GM19395 (cell line): Measurements from ENCODE around the gene DIP2C.
"Not testable (repeated sequence)": the region's sequence is repeated elsewhere in the genome, so short reads cannot be mapped to it uniquely, and the experiment has no call there.

Experiments
- ATAC-seq: cut with Tn5 transposase; IDR thresholded peaks from one replicate; pipeline ENCODE4 v1.9.1; 2021; ENCODE audit warnings: mild to moderate bottlenecking, moderate library complexity; ENCODE audit not compliant: unreplicated experiment

Gene DIP2C

DNA sequence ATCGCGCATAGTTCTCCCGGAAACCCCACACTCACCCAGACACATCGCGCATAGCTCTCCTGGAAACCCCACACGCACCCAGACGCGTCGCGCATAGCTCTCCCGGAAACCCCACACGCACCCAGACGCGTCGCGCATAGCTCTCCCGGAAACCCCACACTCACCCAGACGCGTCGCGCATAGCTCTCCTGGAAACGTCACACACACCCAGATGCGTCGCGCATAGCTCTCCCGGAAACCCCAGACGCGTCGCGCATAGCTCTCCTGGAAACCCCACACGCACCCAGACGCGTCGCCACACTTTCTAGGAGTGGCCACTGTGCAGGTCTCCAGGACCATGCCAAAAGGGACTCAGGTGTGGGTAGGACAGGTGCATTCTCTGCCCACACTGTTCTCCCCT lies 341.7 kb downstream of the DIP2C start:
- ATAC-seq = not testable (repeated sequence)

DNA sequence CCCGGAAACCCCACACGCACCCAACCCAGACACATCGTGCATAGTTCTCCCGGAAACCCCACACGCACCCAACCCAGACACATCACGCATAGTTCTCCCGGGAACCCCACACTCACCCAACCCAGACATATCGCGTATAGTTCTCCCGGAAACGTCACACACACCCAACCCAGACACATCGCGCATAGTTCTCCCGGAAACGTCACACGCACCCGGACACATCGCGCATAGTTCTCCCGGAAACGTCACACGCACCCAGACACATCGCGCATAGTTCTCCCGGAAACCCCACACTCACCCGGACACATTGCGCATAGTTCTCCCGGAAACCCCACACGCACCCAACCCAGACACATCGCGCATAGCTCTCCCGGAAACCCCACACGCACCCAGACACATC lies 342.3 kb downstream of the DIP2C start:
- ATAC-seq = not testable (repeated sequence)

DNA sequence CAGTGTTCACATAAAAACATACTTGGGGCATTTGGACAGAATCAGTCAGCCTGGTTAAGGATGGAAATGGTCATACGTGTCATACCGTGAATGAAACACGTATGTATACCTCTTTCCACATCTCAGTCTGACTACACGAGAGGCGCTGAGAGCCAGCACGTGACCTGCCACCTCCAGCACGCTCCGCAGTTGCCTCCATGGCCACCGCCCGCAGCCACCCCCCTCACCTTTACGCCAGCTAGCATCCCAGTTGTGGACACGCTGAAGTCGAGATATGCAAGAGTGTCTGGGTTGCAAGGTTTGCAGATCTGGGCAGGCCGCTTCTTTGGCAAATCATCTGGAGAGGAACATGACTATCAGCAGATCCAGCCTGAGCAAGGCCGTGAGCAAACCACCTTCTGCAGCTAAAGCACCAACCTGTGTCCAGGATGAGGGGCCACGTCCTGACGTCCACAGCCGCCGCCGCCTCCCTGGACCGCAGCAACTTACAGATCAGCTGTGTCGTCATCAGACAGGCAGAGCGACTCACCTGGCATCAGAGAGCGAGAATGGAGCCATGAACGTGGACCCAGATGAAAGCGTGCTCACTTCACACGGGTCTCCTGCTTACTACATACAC lies 344.8 kb downstream of the DIP2C start:
- no peak for ATAC-seq

DNA sequence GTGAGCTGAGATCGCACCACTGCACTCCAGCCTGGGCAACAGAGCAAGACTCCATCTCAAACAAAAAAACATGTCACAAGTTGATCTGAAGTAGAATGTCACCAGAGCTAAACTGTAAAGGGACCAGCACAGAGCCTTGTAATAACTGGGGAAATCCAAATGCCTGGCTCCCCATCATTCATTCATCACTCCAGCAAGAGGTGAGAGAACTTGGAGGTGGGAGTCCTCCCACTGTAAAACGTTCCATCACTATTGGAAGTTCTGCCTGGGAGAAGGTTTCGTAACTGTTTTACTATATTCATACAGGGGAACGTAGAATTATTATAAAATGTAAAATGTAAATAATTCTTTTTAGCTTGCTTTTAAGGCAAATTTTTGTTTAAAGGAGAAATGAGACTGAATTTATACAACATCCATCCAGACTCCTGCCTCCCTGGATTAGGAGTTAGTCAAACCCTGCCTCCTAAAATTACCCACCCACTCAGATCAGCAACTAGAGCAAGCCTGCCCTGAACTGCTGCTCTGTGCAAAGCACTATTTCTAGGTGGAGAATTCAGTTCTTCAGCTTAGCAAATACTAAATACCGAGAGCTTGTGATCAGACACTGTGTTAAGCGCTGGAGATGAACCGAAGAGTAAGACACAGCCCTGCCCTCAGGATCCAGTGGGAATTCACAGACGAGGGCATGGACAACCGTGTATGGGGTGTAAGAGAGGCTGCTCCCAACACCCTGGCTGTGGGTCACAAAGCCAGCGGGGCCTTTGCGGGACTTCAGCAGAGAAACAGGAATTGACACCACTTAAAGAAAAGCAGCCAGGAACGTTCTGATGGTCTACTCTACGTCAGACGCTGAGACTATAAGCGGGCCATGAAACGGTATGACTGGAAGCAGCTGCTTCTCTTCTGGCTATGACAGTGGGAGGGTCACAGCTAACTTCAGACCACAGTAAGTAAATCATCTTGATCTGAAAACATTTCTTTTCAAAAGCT lies 345.9 kb downstream of the DIP2C start:
- no peak for ATAC-seq

DNA sequence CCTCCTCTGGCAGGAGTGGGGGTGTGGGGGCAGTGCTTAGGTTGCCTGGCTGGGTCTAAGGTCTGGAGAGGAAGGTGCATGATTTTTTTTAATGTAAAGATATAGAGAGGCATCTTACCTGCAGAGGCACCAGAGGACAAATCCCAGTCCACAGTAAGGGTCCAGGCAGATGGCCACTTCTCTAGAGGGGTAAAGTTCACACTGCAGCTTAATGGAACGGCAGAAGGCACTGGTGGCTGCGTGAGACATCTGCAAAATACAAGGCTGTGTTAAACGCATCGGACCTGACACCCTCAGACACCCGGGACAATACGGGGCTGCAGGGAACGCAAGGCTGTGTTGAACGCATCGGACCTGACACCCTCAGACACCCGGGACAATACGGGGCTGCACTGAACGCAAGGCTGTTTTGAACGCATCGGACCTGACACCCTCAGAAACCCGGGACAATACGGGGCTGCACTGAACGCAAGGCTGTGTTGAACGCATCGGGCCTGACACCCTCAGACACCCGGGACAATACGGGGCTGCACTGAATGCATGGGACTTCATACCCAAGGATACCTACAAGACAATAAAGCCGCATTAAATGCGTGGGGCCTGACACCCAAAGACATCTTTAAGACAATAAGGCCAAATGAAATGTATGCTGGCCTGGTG lies 348.3 kb downstream of the DIP2C start:
- no peak for ATAC-seq

DNA sequence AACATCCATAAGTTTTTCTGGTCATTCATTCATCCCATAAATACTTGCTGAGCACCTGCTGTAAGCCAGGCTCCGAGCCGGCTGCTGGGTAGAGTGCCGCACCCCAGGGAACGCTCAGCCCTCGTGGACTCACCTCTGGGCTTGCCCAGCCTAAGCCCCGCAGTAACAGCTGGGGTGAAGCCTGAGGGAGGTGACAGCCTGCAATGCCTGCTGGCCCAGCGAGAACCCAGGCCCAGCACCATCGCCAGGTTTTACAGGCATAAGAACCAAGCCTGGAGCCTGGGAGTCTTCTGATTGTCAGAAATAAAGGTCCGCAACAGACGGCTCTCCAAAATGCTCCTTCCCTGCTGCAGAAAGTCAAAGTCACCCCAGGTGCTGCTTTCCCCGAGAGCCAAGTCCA lies 348.8 kb downstream of the DIP2C start:
- ATAC-seq = no peak

DNA sequence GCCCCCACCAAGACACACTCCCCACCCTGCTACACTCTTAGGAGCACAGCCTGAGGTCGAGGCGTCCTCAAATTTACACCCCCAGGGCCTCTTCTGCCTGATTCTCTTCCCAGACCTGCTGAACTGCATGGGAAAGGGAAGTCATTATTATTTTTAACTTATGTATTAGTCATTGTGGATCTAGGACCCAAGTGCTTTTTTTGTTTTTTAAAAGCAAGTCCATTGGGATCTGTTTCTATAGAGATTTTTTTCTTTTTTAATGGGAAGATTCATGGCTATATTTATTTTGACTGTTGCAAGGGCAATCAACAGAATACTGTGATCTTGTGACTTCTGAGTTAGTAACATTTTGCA lies 350.5 kb downstream of the DIP2C start:
- ATAC-seq = no peak

DNA sequence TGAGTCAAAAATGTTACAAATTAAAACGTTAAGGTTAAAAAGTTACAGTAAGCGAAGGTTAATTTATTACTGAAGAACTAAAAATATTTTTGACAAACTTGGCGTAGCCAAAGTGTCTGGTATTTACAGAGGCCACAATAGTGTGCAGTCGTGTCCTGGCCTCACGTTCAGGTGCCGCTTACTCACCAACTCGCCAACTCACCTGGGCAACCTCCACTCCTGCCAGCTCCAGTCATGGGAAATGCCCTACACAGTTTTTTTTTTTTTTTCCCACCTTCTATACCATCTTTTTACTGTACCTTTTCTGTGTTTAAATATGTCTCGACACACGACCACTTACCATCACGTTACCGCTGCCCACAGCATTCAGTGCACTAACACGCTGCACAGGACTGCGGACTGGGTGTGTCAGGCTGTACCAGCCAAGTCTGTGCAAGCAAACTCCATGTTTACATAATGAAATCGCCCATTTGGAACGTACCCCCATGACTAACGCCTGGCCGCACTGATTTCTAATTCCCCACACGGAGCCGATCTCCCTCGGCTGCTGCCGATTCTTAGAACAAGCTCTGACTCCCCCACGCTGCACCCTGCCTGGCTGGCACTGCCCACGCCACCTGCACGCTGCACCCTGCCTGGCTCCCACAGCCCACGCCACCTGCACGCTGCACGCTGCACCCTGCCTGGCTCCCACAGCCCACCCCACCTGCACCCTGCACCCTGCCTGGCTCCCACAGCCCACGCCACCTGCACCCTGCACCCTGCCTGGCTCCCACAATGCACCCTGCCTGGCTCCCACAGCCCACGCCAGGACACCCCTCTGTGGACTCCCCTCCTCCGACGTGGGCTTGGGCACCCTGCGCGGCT lies 351.1 kb downstream of the DIP2C start:
- ATAC-seq = no peak

DNA sequence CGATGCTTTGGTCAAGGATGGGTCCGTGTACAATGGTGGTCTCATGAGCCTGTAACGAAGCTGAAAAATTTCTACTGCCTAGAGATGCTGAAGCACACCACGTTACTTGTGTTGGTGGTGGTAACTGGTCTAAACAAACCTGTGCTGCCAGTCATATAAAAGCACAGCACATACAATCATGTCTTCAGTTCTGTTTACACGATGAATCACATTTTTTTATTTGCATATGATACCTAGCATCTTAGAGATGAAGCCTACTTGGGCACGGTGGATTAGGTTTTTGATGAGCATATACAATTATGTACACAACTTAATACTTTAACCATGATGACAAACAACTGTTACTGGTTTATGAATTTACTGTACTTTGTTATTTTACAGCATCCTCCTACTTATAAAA lies 353.2 kb downstream of the DIP2C start:
- ATAC-seq = no peak

DNA sequence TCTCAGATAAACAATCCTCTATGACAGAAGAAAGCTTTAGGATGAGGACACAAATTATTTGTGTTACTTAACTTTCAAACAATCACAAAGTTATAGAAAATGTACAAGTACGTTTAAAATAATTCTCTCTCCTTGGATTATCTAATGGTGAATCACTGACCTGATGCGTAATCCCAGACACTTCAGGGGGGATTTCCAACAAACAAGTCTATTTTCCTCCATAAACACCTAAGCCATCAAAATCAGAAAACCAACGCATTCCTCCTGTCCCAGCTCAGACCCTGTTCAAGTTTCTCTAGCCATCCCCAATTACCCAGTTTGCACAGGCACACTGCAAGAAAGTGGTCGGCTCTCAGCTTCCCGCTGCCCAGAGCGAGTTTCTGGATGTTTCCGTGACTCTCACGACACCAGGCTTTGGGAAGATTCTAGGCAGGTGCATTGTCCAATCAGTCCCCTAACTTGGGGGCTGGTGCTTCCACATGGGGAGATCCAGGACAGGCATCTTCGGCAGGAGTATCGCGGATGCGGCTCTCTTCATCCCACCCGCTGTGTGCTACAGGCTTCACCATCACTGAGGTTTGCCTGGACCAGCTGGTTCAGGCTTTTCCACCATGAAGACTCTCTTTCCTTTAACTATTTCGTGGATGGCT lies 354.2 kb downstream of the DIP2C start:
- no peak for ATAC-seq

DNA sequence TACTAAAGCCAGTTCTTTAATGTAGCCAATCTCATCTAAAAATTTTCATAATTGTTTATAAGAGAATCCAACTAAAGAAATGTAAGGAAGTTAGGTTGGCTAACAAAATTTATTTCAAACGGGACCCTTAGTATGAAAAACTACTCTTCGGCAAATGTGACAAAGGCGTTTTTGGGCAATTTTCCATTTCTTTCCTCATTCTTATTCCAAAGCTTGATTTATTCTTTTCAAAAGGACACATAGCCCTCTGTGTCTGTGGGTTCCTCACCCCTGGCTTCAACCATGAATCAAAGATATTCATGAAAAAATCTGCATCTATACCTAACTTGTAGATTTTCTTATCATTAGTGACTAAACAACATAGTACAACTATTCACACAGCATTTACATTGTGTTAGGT lies 358.3 kb downstream of the DIP2C start:
- no peak for ATAC-seq

DNA sequence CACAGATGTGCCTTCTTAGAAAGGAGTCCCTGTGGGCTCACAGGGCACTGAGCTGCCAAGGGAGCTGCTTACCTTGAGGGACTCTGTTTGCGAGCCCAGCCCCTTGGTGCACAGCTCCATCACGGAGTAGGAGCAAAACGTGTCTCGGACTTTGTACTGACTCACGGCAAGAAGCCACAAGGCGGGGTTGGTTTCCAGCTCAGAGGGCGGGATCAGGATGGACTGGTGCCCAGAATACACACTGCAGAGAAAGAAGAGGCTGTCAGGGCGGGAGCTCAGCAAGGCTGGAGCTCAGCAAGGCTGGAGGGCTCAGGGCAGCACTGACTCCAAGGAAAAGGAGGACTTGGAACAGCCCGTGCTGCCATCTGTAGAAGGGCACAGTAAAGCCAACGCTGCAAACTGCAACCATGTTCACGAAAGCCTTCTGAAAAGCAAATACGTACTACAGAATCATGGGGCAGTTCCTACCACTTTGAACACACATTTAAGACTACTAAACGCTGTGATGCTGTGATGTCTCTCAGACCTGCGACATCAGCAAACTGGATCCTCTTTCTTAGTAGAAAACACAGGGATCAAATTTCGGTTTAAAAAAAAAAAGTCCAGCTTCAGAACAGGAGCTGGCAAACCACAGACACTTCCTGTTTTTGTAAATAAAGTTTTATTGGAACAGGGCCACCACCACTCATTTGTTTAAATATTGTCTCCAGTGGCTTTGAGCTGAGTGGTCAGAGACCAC lies 359.9 kb downstream of the DIP2C start:
- no peak for ATAC-seq

DNA sequence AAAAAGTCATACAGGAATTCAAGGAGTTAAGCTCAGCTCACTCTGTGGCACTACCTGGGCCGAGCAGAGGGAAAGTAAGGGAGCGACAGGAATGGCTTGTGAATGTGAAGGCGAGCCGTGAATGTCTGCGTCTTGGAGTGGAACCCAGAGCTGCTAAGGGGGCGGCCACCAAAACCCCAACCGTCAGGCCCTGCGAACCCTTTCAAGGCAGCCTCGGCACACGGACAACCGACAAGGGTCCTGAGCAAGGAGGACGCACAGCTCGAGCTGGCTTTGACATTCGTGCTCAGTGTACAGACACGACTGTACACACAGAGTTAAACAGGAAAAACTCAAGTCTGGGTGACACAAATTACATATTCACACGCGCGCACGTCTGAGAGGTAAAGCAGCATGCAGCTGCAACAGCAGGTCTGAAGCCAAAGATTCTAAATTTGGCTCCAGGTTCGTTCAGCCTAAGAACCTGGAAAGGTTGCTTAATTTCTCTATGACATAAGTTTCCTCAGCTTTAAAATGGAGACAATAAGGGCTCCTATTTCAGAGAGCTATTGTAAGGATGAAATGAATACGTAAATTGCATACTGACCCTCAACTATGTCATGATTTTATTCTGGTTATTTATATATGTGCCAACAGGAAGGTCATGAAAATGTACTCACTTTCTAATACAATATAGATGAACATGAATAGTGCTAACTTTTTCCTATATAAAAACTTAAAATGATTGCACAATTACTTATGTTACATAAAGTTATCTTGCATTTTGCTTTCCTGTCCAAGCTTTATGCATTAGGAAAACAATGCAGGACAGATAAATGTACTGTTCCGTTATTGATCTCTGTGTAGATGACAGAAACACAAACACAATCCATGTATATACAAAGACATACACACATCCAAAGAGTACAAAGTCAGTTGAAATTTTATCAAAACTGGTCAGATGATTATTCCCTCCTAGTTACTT lies 361.3 kb downstream of the DIP2C start:
- no peak for ATAC-seq

DNA sequence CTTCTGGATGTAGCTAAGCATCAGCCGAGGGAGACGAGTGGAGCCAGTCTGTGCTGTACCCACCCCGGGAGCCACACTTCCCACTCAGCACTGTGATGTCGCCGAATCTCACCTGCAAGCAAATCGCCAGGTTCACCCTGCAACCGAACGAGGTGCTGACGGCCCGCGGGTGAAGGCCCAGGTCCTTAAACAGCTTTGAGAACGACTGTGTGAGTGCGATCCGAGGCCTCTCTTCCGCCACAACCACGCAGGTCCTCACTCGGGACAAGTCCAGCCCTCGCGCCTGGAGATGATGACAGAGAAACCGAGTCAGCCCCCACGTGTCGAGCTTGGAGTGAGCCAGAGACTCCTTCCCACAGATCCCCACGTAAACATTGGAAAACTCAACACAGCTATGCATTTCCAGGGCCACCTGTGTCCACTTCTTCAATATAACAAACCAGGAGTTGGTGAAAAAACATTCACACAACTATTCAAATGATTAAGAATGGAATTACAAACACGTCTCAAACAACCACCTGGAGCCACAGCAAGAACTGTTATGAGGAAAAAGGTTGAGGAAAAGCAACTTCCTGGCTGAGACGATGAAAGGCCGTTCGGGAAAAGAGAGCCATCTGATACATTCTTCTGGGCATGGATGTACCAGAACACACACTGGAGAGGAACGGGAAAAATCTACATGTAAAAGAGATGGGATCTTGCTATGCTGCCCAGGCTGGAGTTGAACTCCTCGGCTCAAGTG lies 362.4 kb downstream of the DIP2C start:
- no peak for ATAC-seq

DNA sequence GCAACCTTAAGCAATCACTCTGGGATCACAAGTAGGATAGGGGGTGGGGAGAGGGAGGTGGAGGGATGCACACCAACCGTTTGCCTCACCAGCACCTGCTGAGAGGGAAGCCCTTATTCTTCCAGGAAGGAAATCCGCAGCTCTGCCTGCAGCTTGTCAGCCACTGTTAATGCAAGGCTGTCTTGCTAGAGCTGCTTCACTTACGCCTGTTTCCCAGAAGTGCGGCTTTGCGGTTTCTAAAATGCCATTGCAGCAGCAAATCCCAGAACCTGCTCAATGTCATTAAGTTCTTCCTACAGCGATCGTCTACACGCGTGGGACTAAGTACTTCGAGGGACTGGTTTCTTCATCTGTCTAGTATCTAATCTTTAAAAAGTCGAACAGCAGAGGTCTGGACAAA lies 363.1 kb downstream of the DIP2C start:
- ATAC-seq = no peak

DNA sequence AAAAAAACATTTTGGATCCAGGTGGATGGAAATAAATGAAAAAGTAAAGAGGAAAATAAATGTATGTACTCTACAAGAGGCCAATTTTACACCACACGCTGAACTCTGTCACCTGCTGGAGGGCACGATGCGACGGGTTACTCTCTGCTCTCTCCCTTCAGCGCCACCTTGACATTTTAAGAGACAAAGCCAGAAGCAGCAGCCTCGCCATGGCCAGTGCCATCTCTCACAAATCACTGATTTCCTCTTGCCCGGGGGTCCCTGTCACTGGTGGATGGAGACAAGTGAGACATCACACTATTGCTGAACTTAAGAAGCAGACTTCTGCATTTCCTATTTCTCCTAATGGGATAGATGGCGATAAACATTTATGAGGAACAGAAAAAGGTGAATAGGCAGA lies 364.2 kb downstream of the DIP2C start:
- ATAC-seq = no peak

DNA sequence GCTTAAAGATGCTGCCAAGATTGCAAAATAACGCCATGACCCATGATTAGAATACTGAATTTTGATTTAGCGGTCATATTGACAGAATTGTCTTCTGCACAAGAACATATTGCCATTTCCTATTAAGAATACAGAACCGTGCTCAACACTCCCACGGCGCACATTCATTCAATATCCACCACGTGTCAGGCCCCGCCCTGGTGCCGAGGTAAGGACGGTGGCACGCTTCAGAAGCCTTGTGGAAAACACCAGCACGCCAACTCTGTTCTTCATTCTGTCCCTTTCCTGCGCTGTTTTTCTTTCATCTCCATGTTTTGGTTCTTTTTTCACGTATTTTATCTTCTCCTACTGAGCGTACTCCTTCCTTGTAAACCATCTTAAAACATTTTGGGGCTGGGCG lies 364.9 kb downstream of the DIP2C start:
- ATAC-seq = no peak
